H1 (cell line): ENCODE measurements around the gene INSYN1. TPM values are rescaled to one million over a fixed set of nuclear protein-coding genes. Genes with fewer than 3 reads are reported as not detected.

ENCODE experiments used
- GTF2F1 ChIP-seq: IDR thresholded peaks from 2 replicates; pipeline ENCODE4 v1.6.1; 2012; ENCODE audit warnings: low read depth, low read length, improper control_type of control experiment, borderline replicate concordance
- HDAC6 ChIP-seq: IDR thresholded peaks from one replicate; pipeline ENCODE4 v1.7.1; 2012; ENCODE audit warnings: low read depth, mild to moderate bottlenecking, inconsistent platforms, low read length, moderate library complexity
- KDM4A ChIP-seq: IDR thresholded peaks from one replicate; pipeline ENCODE4 v1.7.1; 2012; ENCODE audit warnings: low read depth, mild to moderate bottlenecking, moderate library complexity, low read length, inconsistent platforms; ENCODE audit not compliant: severe bottlenecking
- RBBP5 ChIP-seq: IDR thresholded peaks from 2 replicates; pipeline ENCODE4 v1.7.1; 2012; ENCODE audit warnings: low read depth, mild to moderate bottlenecking, inconsistent platforms, low read length, moderate library complexity, borderline replicate concordance
- RFX5 ChIP-seq: IDR thresholded peaks from 2 replicates; pipeline ENCODE4 v1.6.1; 2011; ENCODE audit warnings: low read depth, low read length, improper control_type of control experiment, borderline replicate concordance
- SIN3A ChIP-seq, 2 experiments: IDR thresholded peaks in 1 of 2; conservative IDR thresholded peaks in 1 of 2; 2 replicates each; pipeline ENCODE4 v1.6.1; 2011 to 2012; ENCODE audit warnings: low read length in 2 of 2, improper control_type of control experiment in 1 of 2, low read depth in 1 of 2, mild to moderate bottlenecking in 1 of 2
- polyA plus RNA-seq, 7 experiments: library from polyadenylated mRNA; depleted of rRNA in 3 of 7; stranded (reverse) in 5 of 7; unstranded in 2 of 7; fragments of >200 nt in 5 of 7; fragments of 200-250 nt in 2 of 7; gene quantifications; 1 replicate in 5 of 7; 2 replicates in 1 of 7; 4 replicates in 1 of 7; pipeline versions ENCODE4 v1.2.1 to v1.2.3, GENCODE V29; 2011 to 2013; ENCODE audit warnings: missing spikeins in 2 of 7, mixed read lengths in 2 of 7
- total RNA-seq: library from RNA; stranded (reverse); fragmentation: NEBNext Ultra II Directional; extraction: Animal tissue kit (Norgen Biotek cat#: 25700); gene quantifications from 2 replicates; pipeline ENCODE4 v1.2.1, GENCODE V29; 2021
- TF ChIP-seq, protein P1 (sequence below): IDR thresholded peaks from 2 replicates; pipeline ENCODE4 v1.6.1; 2012; ENCODE audit warnings: inconsistent platforms

Gene INSYN1
- total and polyA plus RNA-seq, 2 of the 8 experiments (the other 6 are each of a cell fraction or from before 2014, with no cell fraction given): 7.2 to 10.2 TPM

DNA sequence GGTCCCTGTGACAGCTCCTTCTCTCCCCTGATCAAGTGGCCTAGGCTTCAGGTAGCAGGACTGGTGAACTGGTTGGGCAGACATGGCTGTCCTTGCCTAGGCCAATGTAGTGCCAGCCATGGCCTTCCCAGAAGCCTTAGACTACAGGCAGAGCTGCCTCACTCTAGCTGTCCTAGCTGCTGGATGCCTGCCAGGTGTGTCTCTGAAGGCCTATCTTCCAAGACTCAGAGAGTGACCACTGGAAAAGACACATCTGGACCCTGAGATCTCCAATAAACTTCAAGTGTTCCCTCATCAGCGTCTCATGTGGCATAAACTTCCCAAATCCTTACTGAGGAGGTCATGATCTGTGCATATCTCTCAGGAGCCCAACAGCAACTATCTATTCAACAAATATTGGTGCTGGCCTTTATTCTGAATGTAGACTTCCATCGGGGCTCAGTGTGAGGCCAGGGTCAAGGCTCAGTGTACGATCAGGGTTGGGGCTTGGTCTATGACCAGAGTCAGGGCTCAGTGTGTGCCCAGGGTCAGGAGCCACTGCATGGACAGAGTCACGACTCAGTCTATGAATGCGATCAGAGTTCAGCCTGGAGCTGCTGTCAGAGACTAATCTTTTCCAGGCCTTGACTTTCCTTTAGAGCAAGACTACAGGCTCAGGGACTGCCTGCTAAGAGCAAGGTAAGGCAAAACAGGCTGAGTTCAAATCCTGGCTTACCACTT lies 36.5 kb upstream of the INSYN1 start (continued):
- TF ChIP-seq HDAC6 (no peak), KDM4A (no peak), SIN3A (conservative IDR thresholded peaks at IDR 0.05 in 1 of 2, IDR thresholded peaks at IDR 0.05 in 1 of 2; ENCODE audit: low read depth in 1 of 2, low read length in 2 of 2) (no peak), GTF2F1 (no peak), RFX5 (no peak), RBBP5 (no peak)
- TF ChIP-seq, protein P1, sequence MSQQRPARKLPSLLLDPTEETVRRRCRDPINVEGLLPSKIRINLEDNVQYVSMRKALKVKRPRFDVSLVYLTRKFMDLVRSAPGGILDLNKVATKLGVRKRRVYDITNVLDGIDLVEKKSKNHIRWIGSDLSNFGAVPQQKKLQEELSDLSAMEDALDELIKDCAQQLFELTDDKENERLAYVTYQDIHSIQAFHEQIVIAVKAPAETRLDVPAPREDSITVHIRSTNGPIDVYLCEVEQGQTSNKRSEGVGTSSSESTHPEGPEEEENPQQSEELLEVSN: no peak
- TF ChIP-seq, all 59 proteins: peak for 0
